C4-2B (cell line): ENCODE measurements around the gene DENND11.

Experiments
- ZFX ChIP-seq: fragments of 450-650 bp; IDR thresholded peaks from 2 replicates; pipeline ENCODE4 v1.6.1; 2017
- TF ChIP-seq, protein P1 (sequence below): fragments of 450-650 bp; conservative IDR thresholded peaks from 2 replicates; pipeline ENCODE4 v1.5.1; 2017; ENCODE audit warnings: mild to moderate bottlenecking

DNA sequence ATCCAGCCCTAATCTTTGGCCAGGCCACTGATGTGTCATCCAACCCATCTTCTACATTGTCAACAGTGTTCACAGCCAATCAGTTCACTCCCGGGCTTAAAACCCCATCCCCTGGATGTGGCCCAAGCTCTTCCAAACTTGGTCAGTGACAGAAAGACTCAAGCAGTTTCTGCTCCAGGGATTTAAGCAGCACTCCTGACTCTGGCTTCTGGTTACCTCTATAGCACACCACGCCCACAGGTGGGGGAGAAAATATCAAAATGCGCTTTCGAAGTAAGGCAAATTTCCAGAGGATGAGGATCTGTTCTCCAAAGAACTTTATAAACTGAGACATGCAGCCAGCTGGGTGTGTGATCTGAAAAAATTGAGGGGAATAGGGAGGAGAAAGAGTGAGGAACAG lies 35.9 kb downstream of the DENND11 start:
- TF ChIP-seq, protein P1, sequence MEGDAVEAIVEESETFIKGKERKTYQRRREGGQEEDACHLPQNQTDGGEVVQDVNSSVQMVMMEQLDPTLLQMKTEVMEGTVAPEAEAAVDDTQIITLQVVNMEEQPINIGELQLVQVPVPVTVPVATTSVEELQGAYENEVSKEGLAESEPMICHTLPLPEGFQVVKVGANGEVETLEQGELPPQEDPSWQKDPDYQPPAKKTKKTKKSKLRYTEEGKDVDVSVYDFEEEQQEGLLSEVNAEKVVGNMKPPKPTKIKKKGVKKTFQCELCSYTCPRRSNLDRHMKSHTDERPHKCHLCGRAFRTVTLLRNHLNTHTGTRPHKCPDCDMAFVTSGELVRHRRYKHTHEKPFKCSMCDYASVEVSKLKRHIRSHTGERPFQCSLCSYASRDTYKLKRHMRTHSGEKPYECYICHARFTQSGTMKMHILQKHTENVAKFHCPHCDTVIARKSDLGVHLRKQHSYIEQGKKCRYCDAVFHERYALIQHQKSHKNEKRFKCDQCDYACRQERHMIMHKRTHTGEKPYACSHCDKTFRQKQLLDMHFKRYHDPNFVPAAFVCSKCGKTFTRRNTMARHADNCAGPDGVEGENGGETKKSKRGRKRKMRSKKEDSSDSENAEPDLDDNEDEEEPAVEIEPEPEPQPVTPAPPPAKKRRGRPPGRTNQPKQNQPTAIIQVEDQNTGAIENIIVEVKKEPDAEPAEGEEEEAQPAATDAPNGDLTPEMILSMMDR, result no peak
- TF ChIP-seq ZFX, result no peak
